ENCODE measurements around the gene CHAD. TPM values are rescaled to one million over a fixed set of nuclear protein-coding genes. Genes with fewer than 3 reads are reported as not detected.
"Not testable (repeated sequence)": the region's sequence is repeated elsewhere in the genome, so short reads cannot be mapped to it uniquely, and the experiment has no call there.

Gene CHAD
- total RNA-seq, 1 donor from 2014 or later, result 0.42 TPM

DNA sequence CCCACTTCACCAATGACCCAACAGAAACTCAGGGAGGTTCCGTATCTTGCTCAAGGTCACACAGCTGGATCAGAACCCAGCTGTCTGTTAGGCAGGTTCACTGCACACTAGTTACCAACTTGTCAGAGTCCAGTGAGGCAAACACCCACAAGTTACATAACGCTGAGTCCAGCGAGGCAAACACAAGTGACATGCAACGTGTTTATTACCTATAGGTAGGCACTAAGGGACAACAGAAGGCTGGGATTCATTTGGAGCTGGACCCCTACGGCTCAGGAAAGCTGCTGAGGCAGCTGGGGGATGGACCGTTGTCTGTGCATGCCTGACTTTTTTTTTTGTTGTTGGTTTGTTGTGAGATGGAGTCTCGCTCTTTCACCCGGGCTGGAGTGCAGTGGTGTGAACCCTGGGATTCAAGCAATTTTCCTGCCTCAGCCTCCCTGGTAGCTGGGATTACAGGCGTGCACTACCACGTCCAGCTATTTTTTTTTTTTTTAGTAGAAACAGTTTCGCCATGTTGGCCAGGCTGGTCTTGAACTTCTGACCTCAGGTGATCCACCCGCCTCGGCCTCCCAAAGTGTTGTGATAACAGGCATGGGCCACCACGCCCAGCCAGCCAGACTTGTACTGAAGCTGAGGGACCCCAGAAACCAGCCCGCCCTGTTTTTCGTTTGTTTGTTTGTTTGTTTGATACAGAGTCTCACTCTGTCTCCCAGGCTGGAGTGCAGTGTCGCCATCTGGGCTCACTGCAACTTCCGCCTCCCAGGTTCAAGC is 8.1 kb upstream of the CHAD start:
- Mint-ChIP-seq H3K27ac (no peak overlapping the region), H3K4me3 (no peak overlapping the region), H3K27me3 (peaks cover 3% of the 10 kb centered on the region), H3K36me3 (ENCODE audit: low read depth) (peaks cover 22% of the 10 kb centered on the region), H3K4me1 (peaks cover 15% of the 10 kb centered on the region), H3K9me3 (no peaks in the 10 kb centered on the region)
- TF ChIP-seq, protein P1, sequence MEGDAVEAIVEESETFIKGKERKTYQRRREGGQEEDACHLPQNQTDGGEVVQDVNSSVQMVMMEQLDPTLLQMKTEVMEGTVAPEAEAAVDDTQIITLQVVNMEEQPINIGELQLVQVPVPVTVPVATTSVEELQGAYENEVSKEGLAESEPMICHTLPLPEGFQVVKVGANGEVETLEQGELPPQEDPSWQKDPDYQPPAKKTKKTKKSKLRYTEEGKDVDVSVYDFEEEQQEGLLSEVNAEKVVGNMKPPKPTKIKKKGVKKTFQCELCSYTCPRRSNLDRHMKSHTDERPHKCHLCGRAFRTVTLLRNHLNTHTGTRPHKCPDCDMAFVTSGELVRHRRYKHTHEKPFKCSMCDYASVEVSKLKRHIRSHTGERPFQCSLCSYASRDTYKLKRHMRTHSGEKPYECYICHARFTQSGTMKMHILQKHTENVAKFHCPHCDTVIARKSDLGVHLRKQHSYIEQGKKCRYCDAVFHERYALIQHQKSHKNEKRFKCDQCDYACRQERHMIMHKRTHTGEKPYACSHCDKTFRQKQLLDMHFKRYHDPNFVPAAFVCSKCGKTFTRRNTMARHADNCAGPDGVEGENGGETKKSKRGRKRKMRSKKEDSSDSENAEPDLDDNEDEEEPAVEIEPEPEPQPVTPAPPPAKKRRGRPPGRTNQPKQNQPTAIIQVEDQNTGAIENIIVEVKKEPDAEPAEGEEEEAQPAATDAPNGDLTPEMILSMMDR (IDR thresholded peaks at IDR 0.05), result no peak
- no peak for DNase-seq
- intact Hi-C loops (cut with micrococcal nuclease), result no loop called here
- no peak for ATAC-seq (ENCODE audit: low read depth)
- CTCF ChIA-PET, result interaction anchor here (2.1 to 2.9 kb wide), 2 partner anchors 79 to 80 kb away, joined by 9 to 27 read pairs; partner anchors contain the start of gene LRRC59
- POLR2A ChIA-PET, result interaction anchor here (1.9 kb wide), 1 partner anchor 79 kb away, joined by 9 read pairs; the partner anchor contains the start of gene LRRC59

GRCh38 chr17:50475775-50476544 is 7.3 kb upstream of the CHAD start:
- DNase-seq; POLR2A ChIA-PET; ATAC-seq (ENCODE audit: low read depth); H3K4me3 Mint-ChIP-seq; intact Hi-C loops (cut with micrococcal nuclease); H3K9me3 Mint-ChIP-seq; H3K27me3 Mint-ChIP-seq; H3K27ac Mint-ChIP-seq: not testable (repeated sequence)
- H3K36me3 Mint-ChIP-seq (ENCODE audit: low read depth), result peaks cover 20% of the 10 kb centered on the region
- CTCF ChIA-PET, result interaction anchor here (2.1 kb wide), 1 partner anchor 78 kb away, joined by 9 read pairs; the partner anchor contains the start of gene LRRC59
- peaks cover 15% of the 10 kb centered on the region for H3K4me1 Mint-ChIP-seq

DNA sequence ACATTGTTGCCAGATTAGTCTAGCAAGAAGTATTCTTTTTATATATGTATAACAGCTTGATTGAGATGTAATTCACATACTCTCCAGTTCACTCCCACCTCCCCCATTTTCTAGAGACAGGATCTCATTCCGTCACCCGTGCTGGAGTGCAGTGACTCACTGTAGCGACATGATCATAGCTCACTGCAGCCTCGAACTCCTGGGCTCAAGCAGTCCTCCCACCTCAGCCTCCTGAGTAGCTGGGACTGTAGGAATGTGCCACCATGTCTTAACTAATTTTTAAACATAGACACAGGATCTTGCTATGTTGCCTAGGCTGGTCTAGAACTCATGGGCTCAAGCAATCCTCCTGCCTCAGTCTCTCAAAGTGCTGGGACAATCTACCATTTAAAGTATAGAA is 6.7 kb upstream of the CHAD start:
- ATAC-seq (ENCODE audit: low read depth) (no peak), DNase-seq (no peak)
- peaks cover 6% of the 10 kb centered on the region for H3K27me3 Mint-ChIP-seq
- no peaks in the 10 kb centered on the region for H3K9me3 Mint-ChIP-seq
- TF ChIP-seq, protein P1 (IDR thresholded peaks at IDR 0.05), result no peak
- no peak overlapping the region for H3K27ac Mint-ChIP-seq
- intact Hi-C loops (cut with micrococcal nuclease), result no loop called here
- H3K4me3 Mint-ChIP-seq, result no peak overlapping the region
- CTCF ChIA-PET, result interaction anchor here (2.1 kb wide), 1 partner anchor 78 kb away, joined by 9 read pairs; the partner anchor contains the start of gene LRRC59
- POLR2A ChIA-PET, result no interaction called here
- H3K36me3 Mint-ChIP-seq (ENCODE audit: low read depth), result peaks cover 19% of the 10 kb centered on the region
- H3K4me1 Mint-ChIP-seq, result peaks cover 15% of the 10 kb centered on the region

GRCh38 chr17:50474523-50474922 is 5.8 kb upstream of the CHAD start:
- H3K9me3 Mint-ChIP-seq, result no peaks in the 10 kb centered on the region
- POLR2A ChIA-PET, result no interaction called here
- intact Hi-C loops (cut with micrococcal nuclease), result no loop called here
- no peak overlapping the region for H3K4me3 Mint-ChIP-seq
- no peak for ATAC-seq (ENCODE audit: low read depth)
- TF ChIP-seq, protein P1 (IDR thresholded peaks at IDR 0.05), result no peak
- peaks cover 9% of the 10 kb centered on the region for H3K4me1 Mint-ChIP-seq
- peaks cover 6% of the 10 kb centered on the region for H3K27me3 Mint-ChIP-seq
- DNase-seq, result no peak
- CTCF ChIA-PET, result interaction anchor here (2.1 kb wide), 1 partner anchor 77 kb away, joined by 9 read pairs; the partner anchor contains the start of gene LRRC59
- no peak overlapping the region for H3K27ac Mint-ChIP-seq
- peaks cover 17% of the 10 kb centered on the region for H3K36me3 Mint-ChIP-seq (ENCODE audit: low read depth)

GRCh38 chr17:50473901-50474300 is 5.2 kb upstream of the CHAD start:
- no peak overlapping the region for H3K4me3 Mint-ChIP-seq
- ATAC-seq (ENCODE audit: low read depth) (no peak), DNase-seq (no peak)
- H3K36me3 Mint-ChIP-seq (ENCODE audit: low read depth), result peaks cover 17% of the 10 kb centered on the region
- ChIA-PET CTCF (no interaction called here), POLR2A (no interaction called here)
- H3K4me1 Mint-ChIP-seq, result peaks cover 9% of the 10 kb centered on the region
- peaks cover 6% of the 10 kb centered on the region for H3K27me3 Mint-ChIP-seq
- no peak overlapping the region for H3K27ac Mint-ChIP-seq
- H3K9me3 Mint-ChIP-seq, result no peaks in the 10 kb centered on the region
- intact Hi-C loops (cut with micrococcal nuclease), result no loop called here
- TF ChIP-seq, protein P1 (IDR thresholded peaks at IDR 0.05), result no peak

DNA sequence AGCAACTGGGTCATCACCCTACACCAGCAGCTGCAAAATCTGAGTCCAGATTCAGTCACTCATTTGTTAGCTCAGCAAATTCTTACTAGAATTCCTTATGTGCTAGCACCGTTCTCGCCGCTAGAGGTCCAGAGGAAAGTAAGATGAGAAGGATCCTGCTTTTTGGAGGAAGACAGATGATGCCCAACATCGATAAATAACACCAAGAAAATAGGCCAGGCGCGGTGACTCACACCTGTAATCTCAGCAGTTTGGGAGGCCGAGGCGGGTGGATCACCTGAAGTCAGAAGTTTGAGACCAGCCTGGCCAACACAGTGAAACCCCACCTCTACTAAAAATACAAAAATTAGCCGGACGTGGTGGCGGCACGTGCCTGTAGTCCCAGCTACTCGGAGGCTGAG is 4.1 kb upstream of the CHAD start:
- CTCF ChIA-PET, result interaction anchor here (1.4 kb wide), 1 partner anchor 75 kb away, joined by 3 read pairs; the partner anchor contains the start of gene LRRC59

More for the DNA sequence above, 4.1 kb upstream of the CHAD start:
- POLR2A ChIA-PET; ATAC-seq (ENCODE audit: low read depth); DNase-seq; H3K4me3 Mint-ChIP-seq; intact Hi-C loops (cut with micrococcal nuclease); H3K9me3 Mint-ChIP-seq; H3K27ac Mint-ChIP-seq: not testable (repeated sequence)
- Mint-ChIP-seq H3K36me3 (ENCODE audit: low read depth) (peaks cover 17% of the 10 kb centered on the region), H3K27me3 (peaks cover 10% of the 10 kb centered on the region), H3K4me1 (peaks cover 10% of the 10 kb centered on the region)
